Measurements from ENCODE around the gene ACTL7B. TPM values are rescaled to one million over a fixed set of nuclear protein-coding genes. Genes with fewer than 3 reads are reported as not detected.
"Not testable (repeated sequence)": the region's sequence is repeated elsewhere in the genome, so short reads cannot be mapped to it uniquely, and the experiment has no call there.

ACTL7B gene
- total RNA-seq, 1 donor from 2014 or later = not detected

DNA sequence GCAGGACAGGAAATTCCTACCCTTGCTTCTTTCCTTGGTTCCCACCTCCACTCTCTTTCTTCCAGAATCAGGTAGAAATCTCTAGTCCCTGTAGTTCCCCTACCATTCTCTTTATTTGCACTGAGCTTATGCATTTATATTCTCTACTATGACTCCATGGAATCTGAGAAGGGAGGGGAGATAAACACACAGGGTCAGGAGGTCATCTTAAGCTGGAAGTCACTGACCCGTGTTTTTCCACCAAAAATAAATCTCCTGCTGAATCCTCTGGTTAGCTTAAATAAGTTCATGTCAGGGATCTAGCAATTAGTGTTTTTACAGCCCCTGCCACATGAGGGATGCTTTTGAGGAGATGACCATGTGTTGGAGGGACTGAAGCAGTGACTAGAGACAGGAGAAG is 3.7 kb downstream of the ACTL7B start:
- intact Hi-C loops (cut with DNase I) = no loop called here
- ATAC-seq (ENCODE audit: poor library complexity) = no peak
- DNase-seq = no peak

DNA sequence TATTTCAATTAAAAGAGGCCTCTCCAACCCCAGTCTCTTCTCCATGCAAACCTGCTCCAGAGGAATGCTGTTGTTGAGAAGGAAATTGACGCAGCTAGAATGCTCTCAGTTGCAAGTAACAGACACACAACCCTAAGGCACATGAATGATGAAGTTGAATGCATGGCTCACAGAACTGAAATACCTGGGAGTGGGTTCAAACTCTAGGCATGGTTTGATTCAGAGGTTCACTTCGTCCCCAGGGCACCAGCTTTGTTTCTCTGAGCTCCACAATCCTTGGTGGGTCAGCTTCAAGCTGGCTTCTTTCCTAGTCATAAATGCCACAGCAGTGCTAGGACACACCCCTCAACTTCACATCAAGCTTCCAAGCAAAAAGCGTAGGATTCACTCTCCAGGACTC is 4.6 kb downstream of the ACTL7B start:
- no peak for ATAC-seq (ENCODE audit: poor library complexity)
- intact Hi-C loops (cut with DNase I) = no loop called here
- no peak for DNase-seq

DNA sequence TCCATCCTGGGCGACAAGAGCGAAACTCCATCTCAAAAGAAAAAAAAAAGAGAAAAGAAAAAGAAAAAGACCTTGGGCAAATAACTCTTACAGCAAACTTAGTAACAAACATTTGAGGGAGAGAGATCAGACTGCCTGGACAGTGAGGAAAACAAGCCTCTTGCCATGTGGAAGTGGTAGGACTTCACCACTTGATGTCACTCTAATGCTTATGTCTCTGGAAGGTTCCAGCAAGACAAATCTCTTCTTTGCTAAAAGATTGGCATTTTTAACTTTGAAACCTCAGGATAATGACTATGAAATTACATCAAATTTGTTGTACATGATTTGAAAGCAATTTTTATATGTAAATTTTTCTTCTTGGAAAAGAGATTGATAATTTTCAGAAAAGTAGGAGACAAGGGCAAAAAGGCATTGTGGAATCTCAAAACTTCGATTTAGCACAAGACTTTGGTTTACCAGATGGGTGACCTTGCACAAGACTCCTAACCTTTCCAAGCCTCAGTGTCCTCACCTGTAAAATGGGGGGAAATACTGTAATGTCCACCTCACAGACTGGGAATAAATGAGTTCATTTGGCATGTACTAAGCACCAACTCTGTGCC is 5.4 kb downstream of the ACTL7B start:
- ATAC-seq (ENCODE audit: poor library complexity) (peak; percentile 51), DNase-seq (no peak)

DNA sequence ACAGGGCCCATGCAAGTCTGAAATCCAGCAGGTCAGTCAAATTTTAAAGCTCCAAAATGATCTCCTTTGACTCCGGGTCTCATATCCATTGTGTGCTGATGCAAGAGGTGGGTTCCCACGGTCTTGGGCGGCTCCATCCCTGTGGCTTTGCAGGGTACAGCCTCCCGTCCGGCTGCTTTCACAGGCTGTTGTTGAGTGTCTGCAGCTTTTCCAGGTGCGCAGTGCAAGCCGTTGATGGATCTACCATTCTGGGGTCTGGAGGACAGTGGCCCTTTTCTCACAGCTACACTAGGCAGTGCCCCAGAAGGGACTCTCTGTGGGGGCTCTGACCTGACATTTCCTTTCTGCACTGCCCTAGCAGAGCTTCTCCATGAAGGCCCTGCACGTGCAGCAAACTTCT is 7.5 kb downstream of the ACTL7B start:
- intact Hi-C loops (cut with DNase I); ATAC-seq (ENCODE audit: poor library complexity); DNase-seq: not testable (repeated sequence)

More for the DNA sequence above, 5.4 kb downstream of the ACTL7B start:
- intact Hi-C loops (cut with DNase I) = no loop called here

DNA sequence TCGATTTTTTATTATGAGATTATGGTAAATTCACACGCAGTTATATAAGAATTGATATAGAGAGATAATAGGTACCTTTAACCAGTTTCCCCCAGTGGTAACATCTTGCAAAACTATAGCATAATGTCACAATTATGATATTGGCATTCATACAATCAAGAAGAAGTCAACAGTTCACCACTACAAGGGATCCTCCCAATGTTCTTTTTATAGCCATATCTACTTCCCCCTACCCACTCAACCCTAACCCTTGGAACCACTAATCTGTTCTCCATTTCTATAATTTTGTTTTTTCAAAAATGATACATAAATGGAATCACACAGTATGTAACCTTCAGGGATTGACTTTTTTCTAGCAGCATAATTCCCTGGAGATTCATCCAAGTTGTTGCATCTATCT is 9.8 kb downstream of the ACTL7B start:
- DNase-seq (no peak), ATAC-seq (ENCODE audit: poor library complexity) (no peak)
- intact Hi-C loops (cut with DNase I) = no loop called here

DNA sequence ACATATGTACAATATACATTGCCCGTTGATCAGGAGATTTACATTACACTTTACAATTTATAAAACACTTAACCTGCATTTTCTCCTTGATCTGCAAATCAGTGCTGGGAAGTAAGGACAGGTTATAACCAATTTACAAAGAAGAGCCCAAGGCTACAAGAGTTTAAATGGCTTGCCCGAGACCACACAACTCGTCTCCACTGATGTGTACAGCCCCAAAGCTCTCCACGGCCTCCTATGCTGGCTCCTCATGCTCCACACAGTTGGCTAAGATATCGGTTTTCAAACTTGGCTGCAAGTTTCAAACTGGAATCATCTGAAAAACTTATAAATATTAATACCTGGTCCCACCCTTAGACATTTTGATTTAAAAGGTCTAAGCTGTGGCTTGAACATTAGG is 10.3 kb downstream of the ACTL7B start:
- ATAC-seq (ENCODE audit: poor library complexity) (no peak), DNase-seq (no peak)
- intact Hi-C loops (cut with DNase I) = no loop called here

DNA sequence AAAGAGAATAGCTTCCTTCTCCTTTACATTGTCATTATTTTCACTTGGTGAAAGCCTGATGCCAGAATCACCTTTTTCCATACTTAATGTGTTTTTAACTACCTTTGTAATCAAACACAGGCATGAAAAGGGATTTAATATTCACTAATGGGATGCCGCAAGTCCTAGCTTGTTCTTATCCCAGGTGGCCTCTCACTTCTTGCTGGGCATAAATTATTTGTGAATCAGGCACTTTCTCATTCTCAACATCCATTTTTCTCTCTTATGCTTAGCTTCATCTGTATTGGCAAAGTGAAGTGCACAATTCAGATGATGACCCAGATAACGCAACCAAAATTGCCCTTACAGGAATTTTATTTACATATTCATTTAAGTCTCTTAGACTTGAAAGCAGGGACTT is 10.9 kb downstream of the ACTL7B start:
- intact Hi-C loops (cut with DNase I) = no loop called here
- DNase-seq (no peak), ATAC-seq (ENCODE audit: poor library complexity) (no peak)

DNA sequence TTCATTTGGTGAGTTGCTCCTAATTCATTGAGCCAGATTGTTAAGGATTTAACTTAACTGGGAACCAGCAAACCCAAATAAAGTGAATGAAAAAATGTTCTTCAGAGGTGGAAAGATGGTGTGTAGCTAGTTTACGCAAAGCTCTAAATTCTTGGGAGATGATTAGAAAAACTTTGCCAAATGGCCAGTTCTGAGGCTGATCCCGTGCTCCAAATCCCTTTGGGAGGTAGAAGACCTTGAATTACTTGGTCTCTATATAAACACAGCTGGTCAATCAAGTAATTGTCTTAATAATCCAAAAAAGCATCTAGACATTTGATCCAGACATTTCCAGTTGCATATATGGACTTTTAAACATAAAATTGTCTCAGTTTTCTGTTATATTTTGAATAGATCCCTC is 11.4 kb downstream of the ACTL7B start:
- DNase-seq (no peak), ATAC-seq (ENCODE audit: poor library complexity) (peak; percentile 66)
- intact Hi-C loops (cut with DNase I) = no loop called here

DNA sequence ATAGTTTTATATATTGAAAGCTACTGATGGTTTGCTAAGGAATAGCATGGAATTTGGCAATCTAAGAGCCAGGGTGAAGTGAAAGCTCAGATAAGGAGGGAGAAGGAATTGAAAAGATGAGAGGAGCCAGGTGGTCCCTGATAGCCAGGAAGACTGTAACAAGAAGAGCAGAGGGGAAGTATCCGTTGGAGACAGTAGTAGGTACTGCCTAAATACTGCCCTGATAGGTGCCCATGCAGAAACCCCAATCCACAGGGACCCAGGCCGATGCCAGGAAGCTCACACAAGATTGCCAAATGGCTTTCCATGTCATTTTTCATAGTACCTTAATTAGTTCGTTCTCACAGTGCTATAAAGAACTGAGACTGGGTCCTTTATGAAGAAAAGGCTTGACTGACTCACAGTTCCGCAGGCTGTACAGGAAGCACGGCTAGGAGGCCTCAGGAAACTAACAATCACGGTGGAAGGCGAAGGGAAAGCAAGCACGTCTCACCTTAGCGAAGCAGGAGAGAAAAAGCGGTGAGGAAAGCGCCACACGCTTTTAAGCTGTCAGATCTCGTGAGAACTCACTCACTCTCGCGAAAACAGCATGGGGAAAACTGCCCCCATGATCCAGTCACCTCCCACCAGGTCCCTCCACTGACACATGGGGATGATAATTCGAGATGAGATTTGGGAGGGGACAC is 13.0 kb downstream of the ACTL7B start:
- intact Hi-C loops (cut with DNase I) = no loop called here
- ATAC-seq (ENCODE audit: poor library complexity) (no peak), DNase-seq (no peak)

DNA sequence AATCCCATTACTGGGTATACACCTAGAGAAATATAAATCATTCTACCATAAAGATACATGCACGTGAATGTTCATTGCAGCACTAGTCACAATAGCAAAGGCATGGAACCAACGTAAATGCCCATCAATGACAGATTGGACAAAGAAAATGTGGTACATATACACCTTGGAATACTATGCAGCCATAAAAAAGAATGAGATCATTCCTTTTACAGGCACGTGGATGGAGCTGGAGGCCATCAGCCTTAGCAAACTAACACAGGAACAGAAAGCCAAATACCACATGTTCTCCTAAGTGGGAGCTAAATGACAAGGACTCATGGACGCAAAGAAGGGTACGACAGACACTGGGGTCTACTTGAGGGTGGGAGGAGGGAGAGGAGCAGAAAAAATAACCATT is 16.2 kb downstream of the ACTL7B start:
- intact Hi-C loops (cut with DNase I); DNase-seq; ATAC-seq (ENCODE audit: poor library complexity): not testable (repeated sequence)

DNA sequence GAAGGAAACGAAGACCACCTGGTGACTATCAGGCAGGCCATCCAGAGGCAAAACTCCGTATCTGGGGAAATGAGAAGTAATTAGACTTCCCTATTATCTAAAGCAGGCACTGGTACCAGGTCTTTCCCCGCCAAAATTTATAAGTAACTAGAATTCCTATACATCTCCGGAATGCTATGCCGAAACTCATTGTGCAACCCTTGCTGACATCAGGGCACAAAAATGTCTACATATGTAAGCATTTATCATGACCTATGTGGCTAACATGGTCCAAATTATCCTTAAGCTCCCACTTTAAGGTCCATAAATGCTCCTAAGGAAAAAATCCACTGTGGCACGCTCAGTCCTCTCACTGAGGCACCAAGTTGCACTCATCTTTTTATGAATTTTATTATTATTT is 17.8 kb downstream of the ACTL7B start:
- ATAC-seq (ENCODE audit: poor library complexity) = no peak
- intact Hi-C loops (cut with DNase I) = no loop called here
- DNase-seq = no peak

DNA sequence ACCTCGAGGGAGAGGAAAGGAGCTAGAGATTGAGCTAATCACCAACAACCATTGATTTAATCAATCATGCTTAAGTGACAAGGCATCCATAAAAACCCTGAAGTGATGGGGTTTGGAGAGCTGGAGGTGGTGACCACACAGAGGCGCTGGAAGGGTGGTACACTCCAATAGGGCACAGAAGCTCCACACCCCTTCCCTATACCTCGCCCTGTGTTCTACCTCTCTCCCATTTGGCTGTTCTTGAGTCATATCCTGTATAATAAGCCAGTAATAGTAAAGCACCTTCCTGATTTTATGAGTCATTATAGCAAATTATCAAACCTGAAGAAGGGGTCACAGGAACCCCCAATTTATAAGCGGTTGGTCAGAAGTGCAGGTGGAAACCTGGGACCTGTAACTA is 18.3 kb downstream of the ACTL7B start:
- no peak for ATAC-seq (ENCODE audit: poor library complexity)
- intact Hi-C loops (cut with DNase I) = no loop called here
- DNase-seq = no peak

DNA sequence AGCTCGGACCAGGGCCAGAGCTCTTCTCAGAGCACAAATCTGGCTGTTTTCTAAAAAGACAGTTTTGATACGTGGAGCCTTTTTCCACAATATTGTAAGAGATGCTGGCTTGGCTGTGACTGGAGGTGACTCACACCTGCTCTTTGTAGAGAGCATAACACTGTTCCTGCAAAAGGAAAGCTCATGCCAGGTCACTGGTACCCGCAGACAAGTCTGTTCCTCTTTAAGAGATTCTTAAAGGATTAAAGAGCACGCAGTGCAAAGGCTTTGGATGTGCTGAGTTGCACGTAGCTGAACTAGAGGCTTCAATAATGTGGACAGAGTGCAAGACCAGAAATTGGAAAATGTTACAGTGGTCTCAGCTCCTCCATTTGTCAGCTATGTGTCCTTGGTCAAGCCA is 19.0 kb downstream of the ACTL7B start:
- intact Hi-C loops (cut with DNase I) = no loop called here
- DNase-seq (no peak), ATAC-seq (ENCODE audit: poor library complexity) (no peak)

DNA sequence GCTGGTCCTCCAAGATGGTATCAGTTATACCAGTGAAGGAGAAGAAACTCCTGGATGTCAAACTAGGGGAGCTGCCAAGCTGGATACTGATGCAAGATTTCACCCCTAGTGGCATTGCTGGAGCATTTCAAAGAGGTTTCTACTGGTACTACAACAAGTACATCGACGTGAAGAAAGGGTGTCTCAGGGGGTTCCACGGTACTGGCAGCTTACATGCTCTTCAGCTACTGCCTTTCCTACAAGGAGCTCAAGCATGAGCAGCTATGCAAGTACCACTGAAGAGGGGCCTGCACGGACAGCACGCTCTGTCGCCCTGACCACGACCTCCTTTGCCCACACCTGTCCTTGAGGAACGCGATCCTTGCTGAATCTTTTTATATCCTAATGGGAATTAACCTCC is 19.5 kb downstream of the ACTL7B start:
- ATAC-seq (ENCODE audit: poor library complexity) (no peak), DNase-seq (no peak)
- intact Hi-C loops (cut with DNase I) = no loop called here

DNA sequence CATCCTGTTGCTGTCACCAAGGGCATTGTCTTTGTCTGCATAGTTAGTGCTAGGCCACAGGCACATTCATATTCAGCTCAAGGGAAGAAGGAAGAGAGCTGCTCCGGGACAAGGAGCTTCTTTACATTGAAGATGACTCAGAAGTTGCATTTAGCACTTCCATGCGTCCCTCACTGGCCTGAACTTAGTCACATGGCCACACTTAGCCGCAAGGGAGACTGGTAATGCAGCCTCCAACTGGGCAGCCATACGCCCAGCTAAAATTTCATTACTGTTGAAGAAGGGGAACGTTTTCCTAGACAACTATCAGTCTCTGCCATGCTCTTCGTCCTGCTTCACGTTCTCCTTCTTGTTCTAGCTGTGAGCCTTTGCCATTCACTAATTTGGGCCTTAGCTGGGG is 20.0 kb downstream of the ACTL7B start:
- ATAC-seq (ENCODE audit: poor library complexity) = no peak
- DNase-seq = no peak
- intact Hi-C loops (cut with DNase I) = no loop called here

DNA sequence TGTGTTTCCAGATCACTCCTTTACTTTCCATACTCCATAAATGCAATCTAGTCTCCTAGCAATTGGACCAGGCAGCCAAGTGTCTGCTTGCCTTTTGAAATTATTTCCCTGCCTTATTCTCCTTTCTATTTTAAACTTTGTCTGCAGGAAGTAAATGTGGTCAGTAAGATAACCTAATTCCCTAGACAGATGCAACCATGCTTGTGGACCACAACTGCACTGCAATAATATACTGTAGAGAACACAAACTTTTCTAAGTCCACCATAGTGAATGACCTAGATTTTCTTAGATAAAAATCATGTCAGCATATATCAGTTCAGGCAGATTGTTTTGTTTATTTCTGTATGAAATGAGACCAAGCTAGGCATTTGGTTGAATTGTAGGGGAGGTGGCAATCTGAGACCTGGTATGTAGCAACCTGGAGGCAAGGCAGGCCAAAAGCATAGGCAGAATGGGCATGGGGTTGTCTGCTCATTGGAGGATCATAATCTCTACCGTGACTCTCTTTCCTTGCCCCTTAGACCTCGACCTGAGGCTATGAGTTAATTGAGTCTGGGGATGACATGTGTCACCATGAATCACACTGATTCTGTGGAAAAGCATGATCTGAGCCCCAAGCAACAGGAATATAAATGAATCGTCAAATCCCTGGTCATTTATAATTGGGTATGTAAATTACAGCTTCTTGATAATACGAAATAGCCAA is 20.7 kb downstream of the ACTL7B start:
- DNase-seq (no peak), ATAC-seq (ENCODE audit: poor library complexity) (no peak)
- intact Hi-C loops (cut with DNase I) = no loop called here

DNA sequence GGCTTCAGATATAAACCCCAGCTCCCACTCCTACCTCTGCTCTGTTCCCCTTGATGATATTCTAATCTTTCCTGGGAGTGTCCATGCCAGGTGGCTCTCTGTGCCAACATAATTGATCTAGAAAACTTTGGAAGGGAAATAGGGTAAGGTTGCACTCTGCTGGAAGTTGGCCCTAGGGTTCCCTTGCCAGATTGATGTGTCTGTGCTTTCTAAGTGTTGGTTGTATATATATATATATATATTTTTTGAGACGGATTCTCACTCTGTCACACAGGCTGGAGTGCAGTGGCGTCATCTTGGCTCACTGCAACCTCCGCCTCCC is 23.6 kb downstream of the ACTL7B start:
- intact Hi-C loops (cut with DNase I) = no loop called here
- ATAC-seq (ENCODE audit: poor library complexity) (no peak), DNase-seq (no peak)

DNA sequence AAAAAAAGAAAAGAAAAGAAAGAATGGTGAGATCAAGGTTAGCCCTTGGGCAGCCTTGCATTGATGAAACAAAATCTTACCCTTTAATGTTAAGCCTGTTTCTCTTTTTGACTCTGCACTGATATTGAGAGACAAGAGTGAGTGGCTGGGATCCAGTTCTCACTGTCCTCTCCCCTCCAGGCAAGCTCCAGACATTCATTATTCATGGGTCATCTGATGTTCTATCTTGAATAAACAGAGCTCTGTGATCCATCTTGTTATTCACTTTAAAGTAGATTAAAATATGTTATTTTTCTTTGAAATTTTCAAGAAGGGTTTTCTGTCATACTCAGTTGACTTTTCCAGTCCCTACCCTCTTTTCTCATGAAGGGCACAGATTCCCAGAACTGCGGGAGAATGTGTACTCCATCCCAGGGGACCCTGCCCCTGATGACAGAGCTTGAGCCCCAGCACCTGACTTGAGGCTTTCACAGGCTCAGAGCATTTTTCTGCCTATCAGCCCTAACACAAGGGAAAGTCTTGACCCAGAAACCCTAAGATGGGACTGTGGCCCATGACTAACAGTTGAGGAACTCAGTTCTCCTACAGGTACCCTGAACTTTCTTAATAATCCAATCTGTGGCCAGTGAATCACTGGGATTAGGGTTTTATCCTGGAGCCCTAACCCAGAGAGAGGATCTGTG is 24.1 kb downstream of the ACTL7B start:
- intact Hi-C loops (cut with DNase I) = no loop called here
- no peak for DNase-seq
- ATAC-seq (ENCODE audit: poor library complexity) = no peak

DNA sequence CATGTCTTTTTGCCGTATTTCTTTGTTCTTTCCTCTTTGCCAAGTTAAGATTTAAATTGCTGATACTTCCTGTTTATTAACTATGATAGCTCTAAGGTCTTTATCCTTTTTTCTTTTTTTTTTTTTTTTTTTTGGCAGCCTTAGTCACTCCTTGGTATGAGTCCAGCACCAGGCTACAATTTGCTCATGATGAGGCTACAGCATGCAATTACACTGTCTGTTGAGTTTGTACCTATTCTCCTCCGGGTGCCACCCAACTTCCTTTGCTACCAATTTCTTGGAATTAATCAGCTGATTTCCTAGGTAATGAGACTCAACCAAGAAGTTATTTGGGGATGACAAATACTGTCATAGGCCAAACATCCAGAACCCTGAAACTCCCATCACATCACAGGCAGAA is 25.5 kb downstream of the ACTL7B start:
- intact Hi-C loops (cut with DNase I) = no loop called here
- DNase-seq (no peak), ATAC-seq (ENCODE audit: poor library complexity) (no peak)

DNA sequence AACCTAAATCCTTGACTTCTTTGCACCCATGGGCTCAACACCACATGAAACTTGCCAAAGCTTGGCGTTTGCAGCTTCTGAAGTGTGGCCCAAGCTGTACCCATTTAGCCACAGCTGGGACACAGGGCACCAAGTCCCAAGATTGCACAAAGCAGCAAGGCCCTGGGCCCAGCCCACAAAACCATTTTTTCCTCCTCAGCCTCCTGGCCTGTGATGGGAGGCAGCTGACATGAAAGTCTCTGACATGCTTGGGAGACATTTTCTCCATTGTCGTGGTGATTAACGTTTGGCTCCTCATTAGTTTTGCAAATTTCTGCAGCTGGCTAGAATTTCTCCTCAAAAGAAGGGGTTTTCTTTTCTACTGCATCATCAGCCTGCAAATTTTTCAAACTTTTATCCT is 32.0 kb downstream of the ACTL7B start:
- intact Hi-C loops (cut with DNase I) = no loop called here
- DNase-seq = no peak
- no peak for ATAC-seq (ENCODE audit: poor library complexity)
